Tibial nerve (tissue), 4 donors: ENCODE results near the gene ISLR. TPM values are rescaled to one million over a fixed set of nuclear protein-coding genes. Genes with fewer than 3 reads are reported as not detected.
"Not testable (repeated sequence)": the region's sequence is repeated elsewhere in the genome, so short reads cannot be mapped to it uniquely, and the experiment has no call there.

Source experiments
- DNase-seq, 2 donors: peaks; one replicate each; pipeline ENCODE4 v3.0.0-alpha.2; 2019; ENCODE audit warnings: low spot score in 2 of 2
- H3K27ac ChIP-seq, 4 donors: fragments of 200-600 bp; sonication (generic) in 3 of 4; one replicate each; pipeline ENCODE4 v1.5.1; 2017 to 2019; ENCODE audit warnings: mild to moderate bottlenecking in 1 of 4
- H3K27me3 ChIP-seq, 2 donors: fragments of 200-600 bp; sonication (generic) in 1 of 2; one replicate each; pipeline versions ENCODE4 v1.5.1 to v1.6.0; 2017 to 2019
- H3K36me3 ChIP-seq, 3 donors: fragments of 200-600 bp; sonication (generic); one replicate each; pipeline ENCODE4 v1.5.1; 2018 to 2019
- H3K4me1 ChIP-seq, 4 donors: fragments of 200-600 bp; sonication (generic) in 3 of 4; one replicate each; pipeline ENCODE4 v1.5.1; 2017 to 2019
- H3K4me3 ChIP-seq, 4 donors: fragments of 200-600 bp; sonication (generic) in 3 of 4; one replicate each; pipeline ENCODE4 v1.5.1; 2017 to 2019; ENCODE audit warnings: mild to moderate bottlenecking in 1 of 4, moderate library complexity in 1 of 4
- H3K9me3 ChIP-seq, 4 donors: fragments of 200-600 bp; sonication (generic) in 3 of 4; one replicate each; pipeline ENCODE4 v1.5.1; 2017 to 2019
- CTCF ChIP-seq, 5 experiments: fragments of 200-600 bp in 3 of 5; fragments of 450-650 bp in 2 of 5; sonication (generic) in 3 of 5; IDR thresholded peaks; one replicate each; pipeline ENCODE4 v1.5.1; 2016 to 2019; ENCODE audit warnings: antibody characterized with exemption in 5 of 5, mild to moderate bottlenecking in 3 of 5, moderate library complexity in 2 of 5
- EP300 ChIP-seq, 2 donors: sonication (generic); formaldehyde crosslinking; IDR thresholded peaks; one replicate each; pipeline ENCODE4 v1.6.1; 2017; ENCODE audit warnings: antibody characterized with exemption in 2 of 2, mild to moderate bottlenecking in 1 of 2
- POLR2A ChIP-seq, 2 donors: fragments of 450-650 bp; IDR thresholded peaks; one replicate each; pipeline ENCODE4 v1.6.1; 2017; ENCODE audit warnings: antibody characterized with exemption in 2 of 2, mild to moderate bottlenecking in 2 of 2, moderate library complexity in 2 of 2
- WGBS, 2 donors: methylation state at CpG; one replicate each; pipeline ENCODE4 v1.1.5; 2018; 5-methylcytosine and 5-hydroxymethylcytosine counted together
- total RNA-seq, 4 donors: library from RNA; depleted of rRNA; stranded (reverse); fragments of >200 nt; gene quantifications; one replicate each; pipeline ENCODE4 v1.1.0, GENCODE V29; 2016

Gene ISLR
- total RNA-seq, 4 donors from 2014 or later = 41.7 to 250 (median 164) TPM

GRCh38 chr15:74156678-74157411 is 16.7 kb upstream of the ISLR start:
- Histone ChIP-seq H3K27me3 (no peaks in the 10 kb centered on the region), H3K9me3 (no peaks in the 10 kb centered on the region), H3K4me1 (peaks cover 0 to 12% (median 0%) of the 10 kb centered on the region in 4 donors), H3K36me3 (no peaks in the 10 kb centered on the region), H3K4me3 (no peak overlapping the region), H3K27ac (peak overlapping the region in 1 of 4 donors; percentile 11)
- 14 to 17% methylated on average over 7 of the region's 7 CpGs for WGBS, 2 donors
- no peak for DNase-seq
- TF ChIP-seq POLR2A (IDR thresholded peaks at IDR 0.05) (no peak), CTCF (IDR thresholded peaks at IDR 0.05) (no peak), EP300 (IDR thresholded peaks at IDR 0.05) (no peak)

GRCh38 chr15:74157868-74158827 is 15.4 kb upstream of the ISLR start:
- DNase-seq = no peak
- WGBS, 2 donors = 86 to 92% methylated on average over 9 of the region's 9 CpGs
- H3K27ac ChIP-seq = no peak overlapping the region

GRCh38 chr15:74158855-74159650 is 14.5 kb upstream of the ISLR start:
- no peak for DNase-seq
- no peak overlapping the region for H3K4me3 ChIP-seq
- H3K36me3 ChIP-seq = no peaks in the 10 kb centered on the region
- H3K27me3 ChIP-seq = no peaks in the 10 kb centered on the region
- no peak for TF ChIP-seq CTCF (IDR thresholded peaks at IDR 0.05)
- no peak for TF ChIP-seq EP300 (IDR thresholded peaks at IDR 0.05)
- TF ChIP-seq POLR2A (IDR thresholded peaks at IDR 0.05) = no peak
- no peaks in the 10 kb centered on the region for H3K9me3 ChIP-seq
- H3K4me1 ChIP-seq = peaks cover 0 to 12% (median 0%) of the 10 kb centered on the region in 4 donors
- WGBS, 2 donors = 68 to 71% methylated on average over 5 of the region's 5 CpGs
- no peak overlapping the region for H3K27ac ChIP-seq

More at GRCh38 chr15:74157868-74158827, 15.4 kb upstream of the ISLR start:
- no peak overlapping the region for H3K4me3 ChIP-seq
- no peaks in the 10 kb centered on the region for H3K36me3 ChIP-seq
- H3K4me1 ChIP-seq = peaks cover 0 to 12% (median 0%) of the 10 kb centered on the region in 4 donors
- no peaks in the 10 kb centered on the region for H3K9me3 ChIP-seq
- TF ChIP-seq POLR2A (IDR thresholded peaks at IDR 0.05) (no peak), EP300 (IDR thresholded peaks at IDR 0.05) (no peak), CTCF (IDR thresholded peaks at IDR 0.05) (no peak)
- H3K27me3 ChIP-seq = no peaks in the 10 kb centered on the region

- Histone ChIP-seq H3K27ac (no peak overlapping the region), H3K9me3 (no peaks in the 10 kb centered on the region), H3K4me3 (no peak overlapping the region), H3K4me1 (peaks cover 0 to 12% (median 0%) of the 10 kb centered on the region in 4 donors), H3K36me3 (no peaks in the 10 kb centered on the region), H3K27me3 (no peaks in the 10 kb centered on the region)
- 88 to 94% methylated on average over 1 of the region's 1 CpG for WGBS, 2 donors
- DNase-seq = no peak
- TF ChIP-seq EP300 (IDR thresholded peaks at IDR 0.05) (no peak), CTCF (IDR thresholded peaks at IDR 0.05) (no peak)
Observed at GRCh38 chr15:74159773-74160172, 13.7 kb upstream of the ISLR start.

- not testable (repeated sequence) for DNase-seq, H3K27ac ChIP-seq, H3K27me3 ChIP-seq, H3K9me3 ChIP-seq, H3K4me3 ChIP-seq, H3K36me3 ChIP-seq
- peaks cover 0 to 12% (median 0%) of the 10 kb centered on the region in 4 donors for H3K4me1 ChIP-seq
- 84 to 88% methylated on average over 3 of the region's 3 CpGs for WGBS, 2 donors
Observed at GRCh38 chr15:74160390-74160789, 13.1 kb upstream of the ISLR start.

GRCh38 chr15:74162195-74162536 is 11.3 kb upstream of the ISLR start:
- 79 to 82% methylated on average over 3 of the region's 3 CpGs for WGBS, 2 donors
- H3K4me3 ChIP-seq, DNase-seq, H3K36me3 ChIP-seq, H3K27ac ChIP-seq, H3K27me3 ChIP-seq, H3K4me1 ChIP-seq, H3K9me3 ChIP-seq: not testable (repeated sequence)
